AG09319 (cell line): Measurements from ENCODE around the gene GID4.

Experiments
- DNase-seq: peaks from one replicate; pipeline ENCODE4 v3.0.0-alpha.2; 2010; ENCODE audit warnings: low read depth; ENCODE audit errors: extremely low read depth
- TF ChIP-seq, protein P1 (sequence below): IDR thresholded peaks from 2 replicates; pipeline ENCODE4 v1.5.1; 2011; ENCODE audit warnings: low read depth, mild to moderate bottlenecking, inconsistent platforms, low read length, moderate library complexity

Gene GID4

DNA sequence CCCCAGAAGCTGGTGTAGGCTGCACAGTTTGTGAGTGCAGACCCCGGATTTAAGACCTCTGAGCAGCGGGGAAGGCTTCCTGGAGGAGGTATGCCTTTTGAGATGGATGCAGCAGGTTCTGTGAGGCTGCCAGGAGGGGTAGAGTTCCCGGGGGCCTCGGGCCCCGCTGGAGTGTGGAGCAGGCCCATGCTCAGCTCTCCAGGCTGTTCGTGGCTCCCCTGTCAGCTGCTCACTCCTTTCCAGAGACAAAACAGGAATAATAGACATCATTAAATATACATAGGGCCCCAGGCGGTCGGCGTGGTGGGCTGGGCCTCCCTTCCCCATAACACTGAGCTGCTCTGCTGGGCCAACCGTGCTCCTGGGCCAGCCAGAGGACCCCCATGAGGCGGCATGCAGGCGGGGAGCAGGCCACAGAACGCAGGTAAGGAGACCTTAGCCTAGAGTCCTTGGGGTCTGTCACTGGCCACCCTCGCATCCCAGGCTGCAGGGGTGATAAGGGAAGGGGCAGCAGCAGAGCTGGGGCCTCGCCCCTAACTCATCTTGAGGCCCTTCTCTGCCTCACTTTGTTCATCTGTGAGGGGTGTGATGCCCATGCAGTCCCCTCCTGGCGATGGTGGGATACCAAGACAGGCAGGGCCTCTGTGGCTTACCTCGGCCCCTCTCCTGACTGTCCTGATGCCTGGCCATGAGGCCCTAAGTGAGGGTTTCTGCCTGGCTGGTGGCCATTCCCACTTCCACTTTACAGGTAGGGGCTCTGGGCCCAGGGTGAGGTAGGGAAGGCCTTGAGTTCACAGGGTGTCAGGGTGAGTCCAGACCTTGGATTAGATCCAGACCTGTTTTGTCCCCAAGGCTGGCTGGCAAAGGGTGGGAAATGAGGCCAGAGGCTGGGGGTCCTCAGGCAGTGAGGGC lies 69.4 kb downstream of the GID4 start, which contains the start of gene MYO15A:
Gene MYO15A, plus strand, starts transcription at position 356 of the 912 bp plus-strand sequence. CDS start 10,045 bp downstream, outside the sequence.
- TF ChIP-seq, protein P1, sequence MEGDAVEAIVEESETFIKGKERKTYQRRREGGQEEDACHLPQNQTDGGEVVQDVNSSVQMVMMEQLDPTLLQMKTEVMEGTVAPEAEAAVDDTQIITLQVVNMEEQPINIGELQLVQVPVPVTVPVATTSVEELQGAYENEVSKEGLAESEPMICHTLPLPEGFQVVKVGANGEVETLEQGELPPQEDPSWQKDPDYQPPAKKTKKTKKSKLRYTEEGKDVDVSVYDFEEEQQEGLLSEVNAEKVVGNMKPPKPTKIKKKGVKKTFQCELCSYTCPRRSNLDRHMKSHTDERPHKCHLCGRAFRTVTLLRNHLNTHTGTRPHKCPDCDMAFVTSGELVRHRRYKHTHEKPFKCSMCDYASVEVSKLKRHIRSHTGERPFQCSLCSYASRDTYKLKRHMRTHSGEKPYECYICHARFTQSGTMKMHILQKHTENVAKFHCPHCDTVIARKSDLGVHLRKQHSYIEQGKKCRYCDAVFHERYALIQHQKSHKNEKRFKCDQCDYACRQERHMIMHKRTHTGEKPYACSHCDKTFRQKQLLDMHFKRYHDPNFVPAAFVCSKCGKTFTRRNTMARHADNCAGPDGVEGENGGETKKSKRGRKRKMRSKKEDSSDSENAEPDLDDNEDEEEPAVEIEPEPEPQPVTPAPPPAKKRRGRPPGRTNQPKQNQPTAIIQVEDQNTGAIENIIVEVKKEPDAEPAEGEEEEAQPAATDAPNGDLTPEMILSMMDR, result no peak
- no peak for DNase-seq

DNA sequence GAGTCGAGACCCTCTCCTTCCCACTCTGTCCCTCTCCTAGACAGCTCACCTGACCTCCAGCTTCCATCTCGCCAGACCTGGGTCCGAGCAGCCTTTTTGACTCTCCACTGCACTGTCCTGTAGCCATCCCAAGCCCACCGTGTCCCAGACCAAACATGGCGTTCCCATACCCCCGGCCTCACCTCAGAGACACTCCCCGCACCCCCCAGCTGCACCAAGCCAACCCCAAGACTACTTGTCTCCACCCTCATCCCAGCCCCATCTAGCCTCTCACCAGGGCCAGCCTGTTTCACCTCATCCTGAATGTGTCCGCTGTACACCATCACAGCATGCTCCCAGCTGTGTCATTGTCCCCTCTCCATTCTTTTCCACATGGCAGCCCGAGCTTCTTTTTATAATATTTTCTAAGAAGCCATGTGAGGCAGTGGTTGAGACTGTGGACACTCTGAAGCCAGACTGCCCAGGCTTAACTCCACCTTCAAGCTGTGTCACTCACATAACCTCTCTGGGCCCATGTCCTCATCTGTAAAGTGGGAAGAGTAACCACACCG lies 70.8 kb downstream of the GID4 start:
- TF ChIP-seq, protein P1, result no peak

DNA sequence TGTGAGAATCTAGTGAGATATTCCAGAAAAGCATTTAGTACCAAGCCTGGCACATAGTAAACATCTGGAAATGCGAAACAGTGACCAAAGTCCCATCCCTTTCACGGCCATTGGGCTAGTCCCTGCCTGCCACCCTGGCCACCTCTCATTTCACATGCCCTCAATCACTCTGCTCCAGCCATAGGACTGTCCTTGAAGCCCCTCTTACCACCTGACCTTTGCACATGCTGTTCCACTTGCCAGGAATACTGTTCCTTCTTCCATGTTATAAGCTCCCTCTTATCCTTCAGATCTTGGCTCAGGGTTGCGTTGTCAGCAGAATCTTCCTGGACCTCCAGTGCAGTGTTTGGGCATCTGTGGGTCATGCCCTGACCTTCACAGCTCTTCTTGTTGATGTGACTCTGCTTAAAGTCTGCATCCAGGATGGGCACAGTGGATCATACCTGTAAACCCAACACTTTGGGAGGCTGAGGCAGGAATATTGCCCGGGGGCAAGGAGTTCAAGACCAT lies 71.5 kb downstream of the GID4 start:
- TF ChIP-seq, protein P1, result no peak
- DNase-seq, result no peak

More for the DNA sequence above, 70.8 kb downstream of the GID4 start:
- no peak for DNase-seq

DNA sequence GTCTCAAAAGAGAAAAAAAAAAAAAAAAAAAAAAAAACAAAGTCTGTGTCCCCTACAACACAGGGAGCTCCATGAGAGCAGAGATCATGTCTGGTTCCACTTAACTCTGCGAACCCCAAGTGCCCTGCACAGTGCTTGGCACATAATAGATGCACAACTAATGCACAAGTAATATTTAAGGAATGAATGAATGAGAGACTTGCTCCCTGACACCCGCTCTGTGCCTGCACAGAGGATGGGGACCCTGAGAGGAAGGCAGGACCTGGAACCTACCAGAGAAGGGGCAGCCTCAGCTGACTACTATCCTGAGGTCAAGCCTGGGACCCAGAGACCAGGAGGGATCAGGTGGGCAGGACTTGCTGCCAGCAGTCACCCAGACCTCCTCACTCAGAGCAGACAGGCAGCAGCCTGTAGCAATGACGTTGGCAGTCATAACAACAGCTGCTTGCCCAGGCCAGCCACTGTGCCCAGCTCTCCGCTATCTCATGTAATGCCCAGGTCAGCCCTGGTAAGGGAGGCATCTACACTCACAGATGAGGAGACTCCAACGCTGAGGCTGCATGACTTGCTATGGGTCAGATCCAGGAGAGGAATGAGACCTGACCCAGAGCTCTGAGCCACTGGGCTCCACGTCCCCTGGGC lies 72.2 kb downstream of the GID4 start:
- TF ChIP-seq, protein P1, result no peak
- DNase-seq, result no peak

DNA sequence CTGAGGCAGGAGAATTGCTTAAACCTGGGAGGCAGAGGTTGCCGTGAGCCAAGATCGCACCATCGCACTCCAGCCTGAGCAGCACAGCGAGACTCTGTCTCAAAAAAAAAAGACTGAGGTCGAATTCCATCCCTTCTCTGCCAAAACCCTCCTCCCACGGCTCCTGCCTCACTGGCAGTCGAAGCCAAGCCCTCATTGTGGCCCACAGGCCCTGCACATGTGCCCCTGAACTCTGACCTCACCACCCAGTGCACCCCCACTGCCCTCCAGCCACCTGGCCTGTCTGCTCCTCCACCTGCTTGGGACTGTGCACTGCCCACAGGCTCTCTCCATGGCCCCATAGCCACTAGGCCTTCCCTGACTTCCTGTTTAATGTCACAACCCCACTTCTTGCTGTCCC lies 76.3 kb downstream of the GID4 start:
- no peak for DNase-seq
- TF ChIP-seq, protein P1, result no peak

DNA sequence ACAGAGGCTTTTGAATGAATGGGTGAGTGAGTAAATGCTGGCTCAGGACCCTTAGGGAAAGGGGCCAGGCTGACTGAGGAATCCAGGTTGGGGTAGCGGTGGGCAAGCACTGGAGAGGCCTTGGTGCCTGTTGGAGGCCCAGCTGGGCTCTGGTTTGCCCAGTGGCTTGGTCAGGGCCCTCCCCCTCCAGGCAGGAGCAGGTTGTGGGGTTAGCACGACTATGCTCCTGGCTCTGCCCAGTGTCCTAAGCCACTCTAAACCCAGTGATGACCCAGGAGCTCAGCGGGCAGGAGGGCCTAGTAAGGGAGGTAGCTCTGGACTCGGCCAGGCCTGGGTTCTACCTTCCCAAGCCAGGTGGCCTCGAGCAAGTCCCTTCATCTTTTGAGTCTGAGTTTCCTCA lies 76.9 kb downstream of the GID4 start:
- DNase-seq, result no peak
- TF ChIP-seq, protein P1, result no peak
